Caco-2 (cell line): ENCODE data around the gene ADGRA1. TPM values are rescaled to one million over a fixed set of nuclear protein-coding genes. Genes with fewer than 3 reads are reported as not detected.

Experiments used
- BruUV-seq: library from RNA; stranded (reverse); fragments of 400-500 nt; replicated peaks from 2 replicates; lab custom pipeline; 2021; lab: Mats Ljungman, UMichigan
- CTCF ChIA-PET: fragments of 300-600 bp; sonication (Branson Sonifier 250); formaldehyde crosslinking; loops from one replicate; lab custom pipeline; 2022; ENCODE audit warnings: antibody characterized with exemption; lab: Charles Lee
- POLR2A ChIA-PET: fragments of 300-600 bp; sonication (Branson Sonifier 250); formaldehyde crosslinking; loops from one replicate; lab custom pipeline; 2022; ENCODE audit warnings: antibody characterized with exemption; lab: Charles Lee
- DNase-seq, 2 experiments: peaks; one replicate each; pipeline versions ENCODE4 v3.0.0 to v3.0.0-alpha.2; 2020 to 2022
- H3K27me3 ChIP-seq: replicated peaks from 2 replicates; pipeline ENCODE4 v1.6.0; 2011; ENCODE audit warnings: low read length; ENCODE audit not compliant: control insufficient read depth, insufficient read depth
- H3K36me3 ChIP-seq: 2 replicates; pipeline ENCODE4 v1.5.1; 2011; ENCODE audit warnings: low read length; ENCODE audit not compliant: control insufficient read depth, insufficient read depth
- H3K4me1 ChIP-seq: fragments of 250-450 bp; sonication (Bioruptor Pico); 2 replicates; pipeline ENCODE4 v1.5.1; 2020; ENCODE audit warnings: mild to moderate bottlenecking
- H3K4me3 ChIP-seq: 2 replicates; pipeline ENCODE4 v1.5.1; 2011; ENCODE audit warnings: low read depth, mild to moderate bottlenecking, control low read depth, low read length
- H3K9me3 ChIP-seq: fragments of 250-450 bp; sonication (Bioruptor Pico); 2 replicates; pipeline ENCODE4 v1.5.1; 2020; ENCODE audit warnings: mild to moderate bottlenecking, moderate library complexity
- H3K27ac Mint-ChIP-seq: one replicate; pipeline ENCODE4 v1.8.0; 2022; ENCODE audit warnings: mixed read lengths; ENCODE audit not compliant: unreplicated experiment
- H3K27me3 Mint-ChIP-seq: one replicate; pipeline ENCODE4 v1.8.0; 2022; ENCODE audit warnings: mixed read lengths; ENCODE audit not compliant: insufficient read depth, unreplicated experiment
- H3K36me3 Mint-ChIP-seq: one replicate; pipeline ENCODE4 v1.8.0; 2022; ENCODE audit warnings: mild to moderate bottlenecking, mixed read lengths; ENCODE audit not compliant: insufficient read depth, unreplicated experiment
- H3K4me1 Mint-ChIP-seq: one replicate; pipeline ENCODE4 v1.8.0; 2022; ENCODE audit warnings: low read depth, mixed read lengths; ENCODE audit not compliant: unreplicated experiment
- H3K4me3 Mint-ChIP-seq: one replicate; pipeline ENCODE4 v1.8.0; 2022; ENCODE audit warnings: mild to moderate bottlenecking, moderate library complexity, mixed read lengths; ENCODE audit not compliant: unreplicated experiment
- H3K9me3 Mint-ChIP-seq: one replicate; pipeline ENCODE4 v1.8.0; 2022; ENCODE audit warnings: mixed read lengths; ENCODE audit not compliant: unreplicated experiment
- intact Hi-C: fragments of 100-400 bp; cut with micrococcal nuclease; formaldehyde crosslinking; loops from one replicate; pipeline ENCODE4 v1.10.0; 2022; ENCODE audit not compliant: unreplicated experiment
- total RNA-seq: library from RNA; stranded (reverse); gene quantifications from 2 replicates; pipeline ENCODE4 v1.2.3, GENCODE V29; 2022
- TF ChIP-seq, protein P1 (sequence below), 2 experiments: fragments of 200-600 bp in 1 of 2; IDR thresholded peaks; 1 replicate in 1 of 2; 2 replicates in 1 of 2; pipeline versions ENCODE4 v1.5.1 to v1.8.0; 2011 to 2022; ENCODE audit warnings: antibody characterized with exemption in 1 of 2, control low read depth in 1 of 2, inconsistent platforms in 1 of 2, low read depth in 1 of 2, low read length in 1 of 2, mild to moderate bottlenecking in 1 of 2, moderate library complexity in 1 of 2; ENCODE audit not compliant: insufficient read depth in 1 of 2, severe bottlenecking in 1 of 2, unreplicated experiment in 1 of 2

Gene ADGRA1
- total RNA-seq, 1 experiment from 2014 or later, result not detected

DNA sequence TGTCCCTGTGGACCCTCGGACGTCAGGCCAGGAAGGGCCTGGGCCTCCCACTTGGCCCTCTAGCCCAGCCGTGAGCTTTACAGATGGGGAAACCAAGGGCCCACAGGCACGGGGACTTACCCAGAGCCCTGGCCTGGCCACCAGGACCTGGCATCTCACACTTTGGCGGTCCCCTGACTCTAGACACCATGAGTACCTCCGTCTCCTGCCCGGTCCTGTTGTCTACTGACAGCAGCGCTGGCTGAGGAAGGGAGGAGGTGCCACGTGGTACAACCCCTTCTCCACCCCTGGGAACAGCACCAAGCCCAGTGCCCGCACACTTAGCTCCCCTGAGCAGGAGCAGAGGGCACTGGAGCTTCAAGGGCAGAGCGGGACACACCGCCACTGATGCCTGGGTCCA, 26.1 kb downstream of the ADGRA1 start:
- no peak for DNase-seq
- Histone ChIP-seq H3K9me3 (peaks cover 21% of the 10 kb centered on the region), H3K4me1 (peaks cover 15% of the 10 kb centered on the region), H3K4me3 (no peak overlapping the region), H3K36me3 (no peaks in the 10 kb centered on the region), H3K27me3 (no peaks in the 10 kb centered on the region)
- Mint-ChIP-seq H3K27ac (no peak overlapping the region), H3K4me3 (no peak overlapping the region), H3K4me1 (peaks cover 7% of the 10 kb centered on the region), H3K9me3 (peaks cover 10% of the 10 kb centered on the region), H3K36me3 (no peaks in the 10 kb centered on the region), H3K27me3 (peaks cover 8% of the 10 kb centered on the region)
- BruUV-seq, result no TSS peak
- TF ChIP-seq, protein P1, sequence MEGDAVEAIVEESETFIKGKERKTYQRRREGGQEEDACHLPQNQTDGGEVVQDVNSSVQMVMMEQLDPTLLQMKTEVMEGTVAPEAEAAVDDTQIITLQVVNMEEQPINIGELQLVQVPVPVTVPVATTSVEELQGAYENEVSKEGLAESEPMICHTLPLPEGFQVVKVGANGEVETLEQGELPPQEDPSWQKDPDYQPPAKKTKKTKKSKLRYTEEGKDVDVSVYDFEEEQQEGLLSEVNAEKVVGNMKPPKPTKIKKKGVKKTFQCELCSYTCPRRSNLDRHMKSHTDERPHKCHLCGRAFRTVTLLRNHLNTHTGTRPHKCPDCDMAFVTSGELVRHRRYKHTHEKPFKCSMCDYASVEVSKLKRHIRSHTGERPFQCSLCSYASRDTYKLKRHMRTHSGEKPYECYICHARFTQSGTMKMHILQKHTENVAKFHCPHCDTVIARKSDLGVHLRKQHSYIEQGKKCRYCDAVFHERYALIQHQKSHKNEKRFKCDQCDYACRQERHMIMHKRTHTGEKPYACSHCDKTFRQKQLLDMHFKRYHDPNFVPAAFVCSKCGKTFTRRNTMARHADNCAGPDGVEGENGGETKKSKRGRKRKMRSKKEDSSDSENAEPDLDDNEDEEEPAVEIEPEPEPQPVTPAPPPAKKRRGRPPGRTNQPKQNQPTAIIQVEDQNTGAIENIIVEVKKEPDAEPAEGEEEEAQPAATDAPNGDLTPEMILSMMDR (IDR thresholded peaks at IDR 0.05; ENCODE audit: insufficient read depth in 1 of 2, low read depth in 1 of 2, low read length in 1 of 2, severe bottlenecking in 1 of 2, unreplicated experiment in 1 of 2), result no peak
- POLR2A ChIA-PET, result no interaction called here
- intact Hi-C loops, result no loop called here
- CTCF ChIA-PET, result interaction anchor here (0.6 to 0.8 kb wide), 2 partner anchors 174 to 175 kb away, joined by 3 read pairs; no protein-coding TSS in a partner anchor

DNA sequence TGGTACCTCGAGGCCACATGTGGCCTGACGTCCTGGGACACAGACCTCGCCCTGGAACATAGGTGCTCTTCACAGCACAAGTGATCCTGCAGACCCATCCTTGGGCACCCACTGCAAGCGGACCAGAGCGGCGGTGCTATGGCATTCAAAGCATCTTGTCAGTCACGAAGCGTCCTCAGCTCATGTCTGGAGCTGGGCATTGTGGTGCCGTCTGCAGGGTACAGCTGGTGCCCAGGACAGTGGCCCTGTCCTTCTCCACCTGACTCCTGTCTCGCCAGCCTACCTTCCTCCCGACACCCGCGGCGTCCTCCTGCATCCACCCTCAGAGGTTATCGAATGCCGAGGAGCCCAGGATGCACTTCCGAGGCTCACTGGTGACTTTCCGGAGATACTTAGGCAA, 26.5 kb downstream of the ADGRA1 start:
- Histone ChIP-seq H3K9me3 (peaks cover 22% of the 10 kb centered on the region), H3K4me3 (no peak overlapping the region), H3K36me3 (no peaks in the 10 kb centered on the region), H3K4me1 (peaks cover 14% of the 10 kb centered on the region), H3K27me3 (no peaks in the 10 kb centered on the region)
- Mint-ChIP-seq H3K36me3 (no peaks in the 10 kb centered on the region), H3K27ac (no peak overlapping the region), H3K4me1 (peaks cover 7% of the 10 kb centered on the region), H3K9me3 (peaks cover 14% of the 10 kb centered on the region), H3K4me3 (no peak overlapping the region), H3K27me3 (peaks cover 9% of the 10 kb centered on the region)
- TF ChIP-seq, protein P1 (IDR thresholded peaks at IDR 0.05; ENCODE audit: insufficient read depth in 1 of 2, low read depth in 1 of 2, low read length in 1 of 2, severe bottlenecking in 1 of 2, unreplicated experiment in 1 of 2), result no peak
- intact Hi-C loops, result no loop called here
- ChIA-PET CTCF (interaction anchor here (0.6 kb wide), 1 partner anchor 174 kb away, joined by 3 read pairs; no protein-coding TSS in a partner anchor), POLR2A (no interaction called here)
- DNase-seq, result no peak
- no TSS peak for BruUV-seq

DNA sequence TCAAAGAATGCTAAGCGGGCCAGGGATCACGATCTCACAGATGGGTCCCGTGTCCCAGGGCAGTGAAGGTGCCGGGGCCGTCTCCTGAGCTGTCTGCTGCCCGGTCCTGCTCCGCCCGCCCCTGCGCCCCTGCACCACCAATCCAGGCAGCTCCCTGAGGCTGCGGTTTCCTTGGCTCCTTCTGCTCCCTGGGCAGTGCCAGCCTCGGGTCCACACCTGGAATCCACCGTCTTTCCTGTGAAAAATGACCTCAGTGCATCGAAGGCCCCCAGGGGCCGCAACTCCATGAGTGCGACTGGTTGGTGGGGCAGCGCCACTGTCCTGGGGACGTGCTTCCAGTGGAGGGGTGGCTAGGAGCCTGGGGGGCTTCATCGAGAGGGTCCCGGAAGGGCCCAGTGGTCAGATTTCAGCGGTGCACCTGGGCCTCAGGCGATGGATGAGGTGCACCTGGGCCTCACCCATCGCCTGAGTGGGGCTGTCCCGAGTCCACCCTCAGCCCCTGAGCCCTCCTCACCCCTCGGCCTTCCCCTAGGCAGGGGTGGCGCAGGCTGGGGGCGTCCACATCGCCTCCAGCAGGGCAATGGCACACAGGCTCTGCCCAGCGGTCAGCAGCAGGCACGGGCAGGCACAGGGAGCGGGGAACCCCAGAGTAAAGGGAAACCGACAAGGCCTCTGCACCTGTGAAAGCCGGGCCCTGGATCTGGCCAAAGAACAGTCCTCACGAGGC, 27.2 kb downstream of the ADGRA1 start:
- TF ChIP-seq, protein P1 (IDR thresholded peaks at IDR 0.05; ENCODE audit: insufficient read depth in 1 of 2, low read depth in 1 of 2, low read length in 1 of 2, severe bottlenecking in 1 of 2, unreplicated experiment in 1 of 2), result no peak
- no peak for DNase-seq
- Histone ChIP-seq H3K27me3 (no peaks in the 10 kb centered on the region), H3K9me3 (peaks cover 23% of the 10 kb centered on the region), H3K36me3 (no peaks in the 10 kb centered on the region), H3K4me1 (peaks cover 8% of the 10 kb centered on the region), H3K4me3 (no peak overlapping the region)
- intact Hi-C loops, result no loop called here
- ChIA-PET POLR2A (no interaction called here), CTCF (interaction anchor here (0.6 kb wide), 1 partner anchor 175 kb away, joined by 3 read pairs; no protein-coding TSS in a partner anchor)
- Mint-ChIP-seq H3K4me1 (peaks cover 7% of the 10 kb centered on the region), H3K27ac (no peak overlapping the region), H3K36me3 (no peaks in the 10 kb centered on the region), H3K9me3 (peaks cover 17% of the 10 kb centered on the region), H3K27me3 (peaks cover 12% of the 10 kb centered on the region), H3K4me3 (no peak overlapping the region)
- BruUV-seq, result no TSS peak
